GM12878 (cell line): ENCODE measurements around the gene PLEKHA7.

Source experiments
- BHLHE40 ChIP-seq, 2 experiments: fragments of 450-650 bp in 1 of 2; IDR thresholded peaks; 2 replicates each; pipeline ENCODE4 v1.6.1; 2011 to 2017; ENCODE audit warnings: low read depth in 2 of 2, borderline replicate concordance in 1 of 2, improper control_type of control experiment in 1 of 2, low read length in 1 of 2, mild to moderate bottlenecking in 1 of 2
- CHD2 ChIP-seq: IDR thresholded peaks from 2 replicates; pipeline ENCODE4 v1.6.1; 2011; ENCODE audit warnings: low read depth, low read length, improper control_type of control experiment, borderline replicate concordance
- CREB1 ChIP-seq: IDR thresholded peaks from 2 replicates; pipeline ENCODE4 v1.6.1; 2012; ENCODE audit warnings: low read depth, mild to moderate bottlenecking, inconsistent platforms
- EZH2 ChIP-seq: IDR thresholded peaks from 2 replicates; pipeline ENCODE4 v1.6.1; 2012; ENCODE audit warnings: low read depth, mild to moderate bottlenecking, control low read depth, inconsistent platforms, low read length, borderline replicate concordance; ENCODE audit not compliant: control insufficient read depth
- GABPA ChIP-seq: IDR thresholded peaks from 2 replicates; pipeline ENCODE4 v1.6.1; 2014; ENCODE audit warnings: antibody characterized with exemption, low read depth, mild to moderate bottlenecking, inconsistent platforms
- POLR2A ChIP-seq: IDR thresholded peaks from 2 replicates; pipeline ENCODE4 v1.6.1; 2011; ENCODE audit warnings: low read depth, mild to moderate bottlenecking, low read length
- TF ChIP-seq, protein P1 (sequence below), 3 experiments: IDR thresholded peaks in 2 of 3; conservative IDR thresholded peaks in 1 of 3; 2 replicates each; pipeline ENCODE4 v1.5.1; 2011; ENCODE audit warnings: low read depth in 3 of 3, low read length in 3 of 3, mild to moderate bottlenecking in 3 of 3, control low read depth in 2 of 3, moderate library complexity in 2 of 3, inconsistent platforms in 1 of 3, mixed read lengths in 1 of 3; ENCODE audit not compliant: control insufficient read depth in 2 of 3, insufficient read depth in 1 of 3; ENCODE audit errors: extremely low read depth in 1 of 3
- TF ChIP-seq, protein P2 (sequence below): IDR thresholded peaks from 2 replicates; pipeline ENCODE4 v1.6.1; 2012; ENCODE audit warnings: mild to moderate bottlenecking, low read depth, low read length
- TF ChIP-seq, protein P3 (sequence below): fragments of 450-650 bp; IDR thresholded peaks from 2 replicates; pipeline ENCODE4 v1.6.1; 2016; ENCODE audit warnings: mild to moderate bottlenecking
- TF ChIP-seq, protein P4 (sequence below): IDR thresholded peaks from 2 replicates; pipeline ENCODE4 v1.6.1; 2012; ENCODE audit warnings: low read depth, low read length, improper control_type of control experiment

DNA sequence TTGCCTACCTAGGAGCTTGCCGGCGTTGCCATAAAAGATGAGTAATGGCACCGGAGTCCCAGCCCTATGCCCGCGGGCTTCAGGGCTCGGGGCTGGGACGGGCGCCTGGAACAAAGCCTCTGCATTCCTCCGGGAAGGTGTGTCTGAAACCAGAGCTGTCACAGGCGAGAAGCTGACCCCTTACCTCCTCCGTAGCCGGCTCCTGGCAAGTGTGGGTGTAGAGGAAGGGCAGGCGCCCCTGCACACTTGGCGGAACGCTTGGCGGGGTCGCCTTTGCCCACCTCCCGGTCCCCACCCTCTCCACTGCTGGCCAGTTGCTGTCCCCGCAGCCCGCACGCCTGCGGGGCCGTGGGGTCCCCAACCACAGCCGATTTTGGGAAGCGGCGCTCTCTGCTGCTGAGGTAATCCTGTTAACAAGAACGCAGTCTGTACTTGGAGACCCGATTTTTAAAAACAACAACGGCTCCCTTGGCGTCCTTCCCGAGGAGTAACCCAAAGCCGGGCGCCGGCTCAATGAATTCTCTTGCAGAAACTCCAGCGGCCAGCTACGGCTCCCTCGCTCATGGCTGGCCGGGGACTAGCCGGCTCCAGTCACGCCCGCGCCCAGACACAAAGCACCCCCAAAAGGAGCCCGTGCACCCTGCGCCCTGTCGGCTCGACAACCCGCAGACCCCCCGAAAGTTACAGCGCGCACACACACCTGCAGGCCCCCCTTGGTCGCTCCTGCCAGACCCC, 89.2 kb downstream of the PLEKHA7 start:
- TF ChIP-seq CHD2 = no peak
- TF ChIP-seq CREB1 = no peak
- TF ChIP-seq, protein P1, sequence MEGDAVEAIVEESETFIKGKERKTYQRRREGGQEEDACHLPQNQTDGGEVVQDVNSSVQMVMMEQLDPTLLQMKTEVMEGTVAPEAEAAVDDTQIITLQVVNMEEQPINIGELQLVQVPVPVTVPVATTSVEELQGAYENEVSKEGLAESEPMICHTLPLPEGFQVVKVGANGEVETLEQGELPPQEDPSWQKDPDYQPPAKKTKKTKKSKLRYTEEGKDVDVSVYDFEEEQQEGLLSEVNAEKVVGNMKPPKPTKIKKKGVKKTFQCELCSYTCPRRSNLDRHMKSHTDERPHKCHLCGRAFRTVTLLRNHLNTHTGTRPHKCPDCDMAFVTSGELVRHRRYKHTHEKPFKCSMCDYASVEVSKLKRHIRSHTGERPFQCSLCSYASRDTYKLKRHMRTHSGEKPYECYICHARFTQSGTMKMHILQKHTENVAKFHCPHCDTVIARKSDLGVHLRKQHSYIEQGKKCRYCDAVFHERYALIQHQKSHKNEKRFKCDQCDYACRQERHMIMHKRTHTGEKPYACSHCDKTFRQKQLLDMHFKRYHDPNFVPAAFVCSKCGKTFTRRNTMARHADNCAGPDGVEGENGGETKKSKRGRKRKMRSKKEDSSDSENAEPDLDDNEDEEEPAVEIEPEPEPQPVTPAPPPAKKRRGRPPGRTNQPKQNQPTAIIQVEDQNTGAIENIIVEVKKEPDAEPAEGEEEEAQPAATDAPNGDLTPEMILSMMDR (IDR thresholded peaks at IDR 0.05 in 2 of 3, conservative IDR thresholded peaks at IDR 0.05 in 1 of 3; ENCODE audit: control insufficient read depth in 2 of 3, extremely low read depth in 1 of 3, insufficient read depth in 1 of 3, low read depth in 3 of 3, low read length in 3 of 3) = no peak
- no peak for TF ChIP-seq POLR2A
- TF ChIP-seq, protein P2, sequence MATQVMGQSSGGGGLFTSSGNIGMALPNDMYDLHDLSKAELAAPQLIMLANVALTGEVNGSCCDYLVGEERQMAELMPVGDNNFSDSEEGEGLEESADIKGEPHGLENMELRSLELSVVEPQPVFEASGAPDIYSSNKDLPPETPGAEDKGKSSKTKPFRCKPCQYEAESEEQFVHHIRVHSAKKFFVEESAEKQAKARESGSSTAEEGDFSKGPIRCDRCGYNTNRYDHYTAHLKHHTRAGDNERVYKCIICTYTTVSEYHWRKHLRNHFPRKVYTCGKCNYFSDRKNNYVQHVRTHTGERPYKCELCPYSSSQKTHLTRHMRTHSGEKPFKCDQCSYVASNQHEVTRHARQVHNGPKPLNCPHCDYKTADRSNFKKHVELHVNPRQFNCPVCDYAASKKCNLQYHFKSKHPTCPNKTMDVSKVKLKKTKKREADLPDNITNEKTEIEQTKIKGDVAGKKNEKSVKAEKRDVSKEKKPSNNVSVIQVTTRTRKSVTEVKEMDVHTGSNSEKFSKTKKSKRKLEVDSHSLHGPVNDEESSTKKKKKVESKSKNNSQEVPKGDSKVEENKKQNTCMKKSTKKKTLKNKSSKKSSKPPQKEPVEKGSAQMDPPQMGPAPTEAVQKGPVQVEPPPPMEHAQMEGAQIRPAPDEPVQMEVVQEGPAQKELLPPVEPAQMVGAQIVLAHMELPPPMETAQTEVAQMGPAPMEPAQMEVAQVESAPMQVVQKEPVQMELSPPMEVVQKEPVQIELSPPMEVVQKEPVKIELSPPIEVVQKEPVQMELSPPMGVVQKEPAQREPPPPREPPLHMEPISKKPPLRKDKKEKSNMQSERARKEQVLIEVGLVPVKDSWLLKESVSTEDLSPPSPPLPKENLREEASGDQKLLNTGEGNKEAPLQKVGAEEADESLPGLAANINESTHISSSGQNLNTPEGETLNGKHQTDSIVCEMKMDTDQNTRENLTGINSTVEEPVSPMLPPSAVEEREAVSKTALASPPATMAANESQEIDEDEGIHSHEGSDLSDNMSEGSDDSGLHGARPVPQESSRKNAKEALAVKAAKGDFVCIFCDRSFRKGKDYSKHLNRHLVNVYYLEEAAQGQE = no peak
- TF ChIP-seq GABPA = no peak
- TF ChIP-seq, protein P3, sequence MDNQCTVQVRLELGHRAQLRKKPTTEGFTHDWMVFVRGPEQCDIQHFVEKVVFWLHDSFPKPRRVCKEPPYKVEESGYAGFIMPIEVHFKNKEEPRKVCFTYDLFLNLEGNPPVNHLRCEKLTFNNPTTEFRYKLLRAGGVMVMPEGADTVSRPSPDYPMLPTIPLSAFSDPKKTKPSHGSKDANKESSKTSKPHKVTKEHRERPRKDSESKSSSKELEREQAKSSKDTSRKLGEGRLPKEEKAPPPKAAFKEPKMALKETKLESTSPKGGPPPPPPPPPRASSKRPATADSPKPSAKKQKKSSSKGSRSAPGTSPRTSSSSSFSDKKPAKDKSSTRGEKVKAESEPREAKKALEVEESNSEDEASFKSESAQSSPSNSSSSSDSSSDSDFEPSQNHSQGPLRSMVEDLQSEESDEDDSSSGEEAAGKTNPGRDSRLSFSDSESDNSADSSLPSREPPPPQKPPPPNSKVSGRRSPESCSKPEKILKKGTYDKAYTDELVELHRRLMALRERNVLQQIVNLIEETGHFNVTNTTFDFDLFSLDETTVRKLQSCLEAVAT = no peak
- TF ChIP-seq BHLHE40 (IDR thresholded peaks at IDR 0.05; ENCODE audit: borderline replicate concordance in 1 of 2, low read depth in 2 of 2, low read length in 1 of 2) = no peak
- TF ChIP-seq EZH2 = no peak
- TF ChIP-seq, protein P4, sequence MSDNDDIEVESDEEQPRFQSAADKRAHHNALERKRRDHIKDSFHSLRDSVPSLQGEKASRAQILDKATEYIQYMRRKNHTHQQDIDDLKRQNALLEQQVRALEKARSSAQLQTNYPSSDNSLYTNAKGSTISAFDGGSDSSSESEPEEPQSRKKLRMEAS = no peak
